HS-27A (cell line): Measurements from ENCODE around the gene BCL2L2.
A peak's percentile ranks its signal among the peaks of the same experiment; 100 is the strongest.
"Not testable (repeated sequence)": the region's sequence is repeated elsewhere in the genome, so short reads cannot be mapped to it uniquely, and the experiment has no call there.

Source experiments
- DNase-seq: peaks from one replicate; pipeline ENCODE4 v3.0.0-alpha.2; 2012; ENCODE audit warnings: low read depth, missing footprints

Gene BCL2L2, protein sequence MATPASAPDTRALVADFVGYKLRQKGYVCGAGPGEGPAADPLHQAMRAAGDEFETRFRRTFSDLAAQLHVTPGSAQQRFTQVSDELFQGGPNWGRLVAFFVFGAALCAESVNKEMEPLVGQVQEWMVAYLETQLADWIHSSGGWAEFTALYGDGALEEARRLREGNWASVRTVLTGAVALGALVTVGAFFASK

DNA sequence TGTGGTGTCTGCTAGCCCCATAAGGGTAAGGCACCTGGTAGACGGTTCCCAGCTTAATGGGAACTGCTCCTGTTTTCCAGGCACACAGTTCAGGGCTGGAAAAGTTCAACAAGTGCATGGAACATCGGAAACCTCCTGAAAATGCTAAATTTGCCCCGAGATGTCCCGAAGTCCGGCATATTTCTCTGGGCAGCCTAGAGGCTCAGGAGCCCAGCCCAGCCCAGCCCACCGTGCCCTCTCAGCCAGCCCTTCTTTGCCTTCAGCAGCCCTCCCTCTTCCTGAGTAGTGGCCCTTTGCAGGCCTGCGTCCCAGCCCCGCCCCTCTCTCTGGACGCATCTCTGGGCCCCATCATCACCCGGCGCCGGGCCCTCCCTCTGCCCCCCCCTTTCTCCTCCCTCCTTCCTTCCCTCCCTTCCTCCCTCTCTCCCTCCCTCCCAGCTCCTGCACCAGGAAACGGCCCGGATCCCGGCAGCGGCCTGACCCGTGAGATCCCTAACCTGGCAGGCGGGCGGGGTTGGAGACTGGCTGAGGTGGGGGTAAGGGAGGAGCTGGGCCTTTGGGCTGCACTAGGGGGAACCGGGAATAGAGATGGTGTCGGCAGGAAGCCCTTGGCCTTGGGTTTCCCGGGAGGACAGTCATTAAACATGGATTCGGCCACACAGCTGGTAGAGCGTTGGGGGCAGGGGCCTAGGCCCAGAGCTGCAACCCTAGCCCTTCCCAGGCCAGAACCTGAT, at the start of gene BCL2L2:
BCL2L2 (plus strand) TSS at position 422 of the 734 bp plus-strand sequence. CDS start 935 bp downstream, outside the sequence.
- peak; percentile 82 for DNase-seq

GRCh38 chr14:23258256-23258655, 48.4 kb upstream of the BCL2L2 start:
- no peak for DNase-seq

DNA sequence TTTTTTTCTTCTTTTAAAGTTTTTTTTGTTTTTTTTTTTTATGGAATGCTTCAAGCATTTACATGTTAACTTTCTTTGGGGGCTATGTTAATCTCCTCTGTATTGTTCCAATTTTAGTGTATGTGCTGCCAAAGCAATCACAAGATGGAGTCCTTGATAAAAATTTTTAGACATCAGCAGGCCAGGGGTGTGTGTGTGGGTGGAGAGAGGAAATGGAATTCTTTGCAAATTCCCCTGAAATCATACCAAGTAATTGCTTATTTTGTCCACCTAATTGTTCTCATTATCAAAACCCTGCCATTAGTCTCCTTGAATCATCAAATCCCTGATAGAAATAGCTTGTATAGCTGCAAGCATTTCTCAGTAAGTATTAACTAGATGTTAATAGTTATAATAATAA, 47.2 kb upstream of the BCL2L2 start:
- no peak for DNase-seq

- DNase-seq = not testable (repeated sequence)
These were observed 45.8 kb upstream of the BCL2L2 start for GRCh38 chr14:23260849-23261248.

DNA sequence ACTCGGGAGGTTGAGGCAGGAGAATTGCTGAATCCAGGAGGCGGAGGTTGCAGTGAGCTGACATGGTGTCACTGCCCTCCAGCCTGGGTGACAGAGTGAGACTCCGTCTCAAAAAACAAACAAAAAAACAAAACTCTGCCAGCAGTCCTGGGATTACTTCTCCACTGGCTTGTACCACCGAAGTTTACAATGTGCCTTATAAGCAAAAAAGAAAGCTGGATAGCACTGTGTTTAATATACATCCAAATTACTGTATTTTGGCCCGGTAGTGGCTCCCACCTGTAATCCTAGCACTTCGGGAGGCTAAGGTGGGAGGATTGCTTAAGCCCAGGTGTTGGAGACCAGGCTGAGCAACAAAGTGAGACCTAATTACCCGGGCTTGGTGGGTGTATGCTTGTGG, 37.4 kb upstream of the BCL2L2 start:
- no peak for DNase-seq

GRCh38 chr14:23275412-23275811, 31.2 kb upstream of the BCL2L2 start:
- no peak for DNase-seq

DNA sequence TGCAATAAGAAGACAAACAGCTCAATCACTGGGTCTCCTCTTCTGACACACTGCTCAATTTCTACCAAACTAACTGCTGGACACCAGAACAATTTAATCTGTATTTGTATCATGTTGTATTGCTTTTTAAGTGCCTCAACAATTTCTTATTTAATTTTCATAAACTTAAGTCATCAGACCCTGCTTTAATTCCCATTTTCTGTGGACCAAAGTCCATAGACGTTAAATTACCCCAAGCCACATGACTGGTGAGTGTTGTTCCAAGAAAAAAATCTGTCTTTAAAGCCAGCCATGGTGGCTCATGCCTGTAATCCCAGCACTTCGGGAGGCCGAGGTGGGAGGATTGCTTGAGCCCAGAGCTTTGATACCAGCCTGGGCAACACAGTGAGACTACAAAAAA, 29.4 kb upstream of the BCL2L2 start:
- DNase-seq = no peak

- not testable (repeated sequence) for DNase-seq
These were observed 28.7 kb upstream of the BCL2L2 start for GRCh38 chr14:23277928-23278327.

- DNase-seq = no peak
These were observed 25.4 kb upstream of the BCL2L2 start for GRCh38 chr14:23281247-23281646.

DNA sequence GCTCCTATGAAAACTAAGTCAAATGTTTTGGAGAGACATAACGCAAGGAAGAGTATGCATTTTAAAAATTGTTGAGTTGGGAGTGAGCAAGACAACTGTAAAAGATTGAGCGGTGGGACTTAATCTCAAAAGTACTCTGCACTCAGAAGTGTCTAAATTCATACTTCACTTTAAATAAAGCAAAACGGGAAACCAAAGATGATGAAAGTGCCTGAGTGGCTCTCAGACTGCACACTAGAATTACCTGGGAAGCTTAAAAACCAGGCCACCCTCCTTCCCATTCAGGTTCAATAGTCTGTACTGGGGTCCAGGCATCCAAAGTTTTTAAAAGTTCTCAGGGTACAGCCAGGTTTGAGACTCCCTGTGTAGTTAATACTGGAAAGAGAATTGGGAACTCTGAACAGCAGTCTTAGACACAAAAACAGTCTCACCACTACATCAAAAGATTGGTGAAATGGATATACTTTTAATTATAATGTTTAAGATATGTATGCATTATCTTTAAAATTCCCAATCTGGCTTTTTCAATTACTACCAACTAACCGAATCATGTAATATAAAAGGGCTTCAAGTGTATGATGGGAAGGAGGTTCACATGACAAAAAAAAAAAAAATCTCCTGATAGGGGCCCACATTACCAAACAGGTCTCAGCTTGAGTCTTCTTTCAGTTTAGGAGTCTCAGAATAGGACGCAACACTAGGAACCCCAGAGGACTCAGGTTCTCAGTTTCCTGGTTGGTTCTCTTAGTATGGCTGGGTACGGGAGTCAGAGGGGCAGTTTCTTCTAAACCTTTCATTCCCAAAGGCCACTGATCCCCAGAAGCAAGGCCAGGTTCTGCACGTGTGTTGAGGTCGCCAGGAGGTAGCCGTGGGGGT, 21.7 kb upstream of the BCL2L2 start:
- no peak for DNase-seq

- DNase-seq = no peak
These were observed 21.1 kb upstream of the BCL2L2 start for GRCh38 chr14:23285530-23286019.

DNA sequence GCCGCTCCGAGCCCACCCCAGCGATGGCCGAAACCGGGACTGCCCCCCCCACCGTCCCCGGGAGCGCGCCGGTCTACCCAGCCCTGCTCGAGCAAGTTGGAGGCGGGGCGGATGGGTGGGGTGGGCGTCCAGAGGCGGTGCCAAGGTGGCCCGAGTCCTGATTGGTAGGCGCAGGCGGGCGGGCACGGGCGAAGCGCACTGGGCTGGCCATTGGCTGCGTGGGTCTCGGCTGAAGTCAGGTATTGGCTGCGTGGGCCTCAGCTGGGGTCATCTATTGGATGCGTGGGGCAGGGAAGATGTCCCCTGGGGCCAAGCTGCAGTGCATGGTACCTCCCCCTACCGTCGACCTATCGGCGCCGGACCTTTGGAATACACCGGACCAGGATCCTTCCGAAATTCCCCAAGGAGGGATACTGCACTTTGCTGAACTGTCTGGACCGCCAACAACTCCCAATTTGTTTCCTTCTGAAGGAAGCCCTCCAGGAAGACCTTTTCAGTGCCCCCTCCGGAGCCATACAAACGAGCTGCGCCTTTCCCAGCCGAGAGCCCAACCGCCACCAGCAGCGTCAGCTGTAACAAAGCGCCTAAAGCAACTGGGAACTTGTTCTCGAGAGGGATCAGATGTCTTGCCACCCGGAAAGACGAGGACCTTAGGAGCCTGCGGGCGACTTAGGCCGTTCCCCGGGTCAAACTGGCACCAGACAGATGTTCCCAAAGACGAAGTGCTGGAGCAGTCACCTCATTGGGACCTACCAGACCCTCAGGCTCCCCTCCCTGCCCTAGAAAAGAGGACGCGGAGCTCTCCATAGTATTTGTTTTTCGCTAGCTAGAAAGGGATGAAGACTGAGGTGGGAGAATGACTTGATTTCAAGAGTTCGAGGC, 20.4 kb upstream of the BCL2L2 start, which contains the start of gene HOMEZ:
HOMEZ (minus strand) TSS at position 113 of the 882 bp plus-strand sequence. CDS start 180 bp downstream, outside the sequence.
- DNase-seq = peak; percentile 95

DNA sequence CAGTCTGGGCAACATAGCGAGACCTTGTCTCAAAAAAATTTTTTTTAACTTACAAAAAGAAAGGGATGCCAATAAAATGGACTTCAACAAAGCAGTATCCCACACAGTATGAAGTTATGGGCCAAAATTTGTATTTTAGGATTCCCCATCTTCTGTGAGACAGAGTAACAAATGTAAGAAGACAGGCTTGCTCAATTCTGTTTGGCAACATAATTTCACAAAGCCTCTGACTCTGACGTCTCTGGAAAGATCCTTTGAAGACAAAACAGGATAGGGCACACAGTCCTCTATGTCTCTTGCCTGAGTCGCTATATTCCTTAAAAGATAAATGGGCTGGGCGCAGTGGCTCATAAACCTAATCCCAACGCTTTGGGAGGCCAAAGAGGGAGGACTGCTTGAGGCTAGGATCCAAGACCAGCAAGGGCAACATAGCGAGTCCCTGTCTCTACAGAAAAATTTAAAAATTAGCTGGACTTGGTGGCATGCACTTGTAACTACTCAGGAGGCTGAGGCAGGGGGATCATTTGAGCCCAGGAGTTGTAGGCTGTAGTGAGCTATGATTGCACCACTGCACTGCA, 19.6 kb upstream of the BCL2L2 start:
- no peak for DNase-seq

DNA sequence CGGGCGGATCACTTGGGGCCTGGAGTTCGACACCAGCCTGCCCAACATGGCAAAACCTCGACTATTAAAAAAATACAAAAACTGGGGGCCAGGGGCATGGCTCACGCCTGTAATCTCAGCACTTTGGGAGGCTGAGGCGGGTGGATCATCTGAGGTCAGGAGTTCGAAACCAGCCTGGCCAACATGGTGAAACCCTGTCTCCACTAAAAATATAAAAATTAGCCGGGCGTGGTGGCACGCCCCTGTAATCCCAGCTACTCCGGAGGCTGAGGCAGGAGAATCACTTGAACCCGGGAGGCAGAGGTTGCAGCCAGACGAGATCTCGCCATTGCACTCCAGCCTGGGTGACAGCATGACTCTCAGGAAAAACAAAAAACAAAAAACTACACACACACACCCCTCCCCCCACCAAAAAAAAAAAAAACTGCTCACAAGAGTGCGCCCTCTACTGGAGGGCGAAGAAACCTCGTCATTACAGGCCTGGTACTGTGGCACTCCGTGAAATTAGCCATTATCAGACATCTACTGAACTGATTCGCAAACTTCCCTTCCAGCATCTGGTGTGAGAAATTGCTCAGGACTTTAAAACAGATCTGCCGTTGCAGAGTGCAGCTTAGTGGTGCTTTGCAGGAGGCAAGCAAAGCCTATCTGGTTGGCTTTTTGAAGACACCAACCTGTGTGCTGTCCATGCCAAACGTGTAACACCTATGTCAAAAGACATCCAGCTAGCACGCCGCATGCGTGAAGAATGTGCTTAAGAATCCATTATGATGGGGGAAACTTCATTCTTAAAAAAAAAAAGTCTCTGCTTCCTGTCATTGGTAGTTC, 11.7 kb upstream of the BCL2L2 start:
- DNase-seq = no peak

DNA sequence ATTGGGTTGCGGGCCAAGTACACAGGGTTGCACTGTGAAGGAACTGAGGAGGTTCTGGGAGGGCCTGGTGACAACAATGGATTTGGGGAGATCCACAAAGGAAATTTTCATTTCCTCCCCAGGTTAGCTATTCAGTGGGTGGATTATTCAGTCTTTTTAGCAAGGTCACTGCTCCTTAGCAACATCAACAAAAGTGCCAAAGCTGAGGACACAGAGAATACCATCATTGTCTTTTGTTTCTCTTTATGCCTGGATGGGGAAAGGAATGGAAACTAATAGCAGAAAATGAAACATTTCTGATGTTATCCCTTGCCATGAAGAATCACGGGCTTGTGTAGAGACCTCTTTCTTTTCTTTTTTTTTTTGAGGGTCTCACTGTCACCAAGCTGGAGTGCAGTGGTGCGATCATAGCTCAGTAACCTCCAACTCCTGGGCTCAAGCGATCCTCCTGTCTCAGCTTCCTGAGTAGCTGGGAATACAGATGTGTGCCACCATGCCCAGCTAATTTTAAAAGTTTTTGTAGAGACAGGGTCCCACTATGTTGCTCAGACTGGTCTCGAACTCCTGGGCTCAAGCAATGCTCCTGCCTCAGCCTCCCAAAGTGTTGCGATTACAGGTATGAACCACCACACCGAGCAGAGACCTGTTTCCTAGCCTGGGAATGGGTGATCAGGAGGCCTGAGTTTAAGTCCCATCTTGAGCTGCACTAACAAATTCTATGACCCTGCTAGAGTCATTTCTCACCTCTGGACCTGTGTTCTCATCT, 10.4 kb upstream of the BCL2L2 start:
- DNase-seq = no peak

- no peak for DNase-seq
These were observed 9.5 kb upstream of the BCL2L2 start for GRCh38 chr14:23297096-23297495.

GRCh38 chr14:23297611-23298277, 8.9 kb upstream of the BCL2L2 start:
- DNase-seq = no peak

GRCh38 chr14:23299211-23299957, 7.2 kb upstream of the BCL2L2 start:
- DNase-seq = no peak
